Activated CD4-positive, alpha-beta memory T cell treated with anti-CD3 and anti-CD28 coated beads, Interleukin-2, amount 10 ng/mL, durations not matched to agents 7 days and 5 days (primary cell): ENCODE data around the gene CCDC137. TPM values are rescaled to one million over a fixed set of nuclear protein-coding genes. Genes with fewer than 3 reads are reported as not detected.
A peak's percentile ranks its signal among the peaks of the same experiment; 100 is the strongest.

Experiments
- CTCF ChIA-PET: fragments of 350-600 bp; sonication (Branson Sonifier 250); formaldehyde crosslinking; loops from one replicate; lab custom pipeline; 2021; ENCODE audit warnings: antibody characterized with exemption, inconsistent platforms; lab: Charles Lee
- POLR2A ChIA-PET: fragments of 350-600 bp; sonication (Branson Sonifier 250); formaldehyde crosslinking; loops from one replicate; lab custom pipeline; 2021; ENCODE audit warnings: antibody characterized with exemption; lab: Charles Lee
- DNase-seq: peaks from one replicate; pipeline ENCODE4 v3.0.0-alpha.2; 2020
- H3K27ac Mint-ChIP-seq: one replicate; pipeline ENCODE4 v1.8.0; 2021; ENCODE audit warnings: mild to moderate bottlenecking, mixed read lengths
- H3K27me3 Mint-ChIP-seq: one replicate; pipeline ENCODE4 v1.8.0; 2021; ENCODE audit warnings: mixed read lengths
- H3K36me3 Mint-ChIP-seq: one replicate; pipeline ENCODE4 v1.8.0; 2021; ENCODE audit warnings: low read depth, mixed read lengths
- H3K4me1 Mint-ChIP-seq: one replicate; pipeline ENCODE4 v1.8.0; 2021; ENCODE audit warnings: mixed read lengths
- H3K4me3 Mint-ChIP-seq: one replicate; pipeline ENCODE4 v1.8.0; 2021; ENCODE audit warnings: mild to moderate bottlenecking, mixed read lengths
- H3K9me3 Mint-ChIP-seq: one replicate; pipeline ENCODE4 v1.8.0; 2021; ENCODE audit warnings: mixed read lengths
- total RNA-seq, 2 experiments: library from RNA; stranded (reverse); gene quantifications; one replicate each; pipeline ENCODE4 v1.2.3, GENCODE V29; 2021

CCDC137 gene
- total RNA-seq, 2 experiments from 2014 or later, result 28.8 to 33.3 TPM

GRCh38 chr17:81686614-81687013, 20.1 kb downstream of the CCDC137 start:
- Mint-ChIP-seq H3K4me1 (peaks cover 42% of the 10 kb centered on the region), H3K27ac (no peak overlapping the region), H3K36me3 (peaks cover 53% of the 10 kb centered on the region), H3K9me3 (no peaks in the 10 kb centered on the region), H3K27me3 (no peaks in the 10 kb centered on the region), H3K4me3 (no peak overlapping the region)
- POLR2A ChIA-PET, result interaction anchor here (1.6 kb wide), 1 partner anchor 15 kb away, joined by 4 read pairs; no protein-coding TSS in a partner anchor
- CTCF ChIA-PET, result no interaction called here
- DNase-seq, result no peak

- Mint-ChIP-seq H3K27ac (no peak overlapping the region), H3K36me3 (peaks cover 59% of the 10 kb centered on the region), H3K4me3 (no peak overlapping the region), H3K27me3 (no peaks in the 10 kb centered on the region), H3K9me3 (no peaks in the 10 kb centered on the region), H3K4me1 (peaks cover 30% of the 10 kb centered on the region)
- ChIA-PET POLR2A (interaction anchor here (1.6 kb wide), 1 partner anchor 13 kb away, joined by 4 read pairs; no protein-coding TSS in a partner anchor), CTCF (no interaction called here)
- DNase-seq, result no peak
These were observed 21.4 kb downstream of the CCDC137 start for GRCh38 chr17:81687770-81688541.

GRCh38 chr17:81688616-81689015, 22.1 kb downstream of the CCDC137 start:
- H3K4me1 Mint-ChIP-seq, result peaks cover 28% of the 10 kb centered on the region
- H3K27ac Mint-ChIP-seq, result no peak overlapping the region
- POLR2A ChIA-PET, result no interaction called here
- H3K27me3 Mint-ChIP-seq, result no peaks in the 10 kb centered on the region
- no peak for DNase-seq
- no peak overlapping the region for H3K4me3 Mint-ChIP-seq
- H3K36me3 Mint-ChIP-seq, result peaks cover 59% of the 10 kb centered on the region
- CTCF ChIA-PET, result no interaction called here
- no peaks in the 10 kb centered on the region for H3K9me3 Mint-ChIP-seq

GRCh38 chr17:81690066-81690465, 23.5 kb downstream of the CCDC137 start:
- Mint-ChIP-seq H3K9me3 (no peaks in the 10 kb centered on the region), H3K27ac (peak overlapping the region; percentile 26), H3K27me3 (no peaks in the 10 kb centered on the region), H3K36me3 (peaks cover 56% of the 10 kb centered on the region), H3K4me1 (peaks cover 18% of the 10 kb centered on the region), H3K4me3 (no peak overlapping the region)
- CTCF ChIA-PET, result no interaction called here
- POLR2A ChIA-PET, result interaction anchor here (1.4 kb wide), 1 partner anchor 12 kb away, joined by 5 read pairs; no protein-coding TSS in a partner anchor
- no peak for DNase-seq

- ChIA-PET POLR2A (interaction anchor here (1.4 kb wide), 1 partner anchor 12 kb away, joined by 5 read pairs; no protein-coding TSS in a partner anchor), CTCF (no interaction called here)
- Mint-ChIP-seq H3K36me3 (peaks cover 51% of the 10 kb centered on the region), H3K9me3 (no peaks in the 10 kb centered on the region), H3K27me3 (no peaks in the 10 kb centered on the region), H3K27ac (no peak overlapping the region), H3K4me1 (peaks cover 14% of the 10 kb centered on the region), H3K4me3 (no peak overlapping the region)
- no peak for DNase-seq
These were observed 24.0 kb downstream of the CCDC137 start for GRCh38 chr17:81690549-81690948.

- CTCF ChIA-PET, result no interaction called here
- H3K4me1 Mint-ChIP-seq, result peaks cover 9% of the 10 kb centered on the region
- H3K27ac Mint-ChIP-seq, result no peak overlapping the region
- DNase-seq, result no peak
- POLR2A ChIA-PET, result interaction anchor here (1.4 kb wide), 1 partner anchor 11 kb away, joined by 5 read pairs; no protein-coding TSS in a partner anchor
- no peak overlapping the region for H3K4me3 Mint-ChIP-seq
- H3K36me3 Mint-ChIP-seq, result peaks cover 49% of the 10 kb centered on the region
- no peaks in the 10 kb centered on the region for H3K27me3 Mint-ChIP-seq
- no peaks in the 10 kb centered on the region for H3K9me3 Mint-ChIP-seq
These were observed 24.7 kb downstream of the CCDC137 start for GRCh38 chr17:81691196-81691595.

GRCh38 chr17:81691608-81692007, 25.1 kb downstream of the CCDC137 start:
- Mint-ChIP-seq H3K36me3 (peaks cover 48% of the 10 kb centered on the region), H3K4me3 (no peak overlapping the region), H3K27me3 (no peaks in the 10 kb centered on the region), H3K27ac (no peak overlapping the region), H3K4me1 (peaks cover 6% of the 10 kb centered on the region), H3K9me3 (no peaks in the 10 kb centered on the region)
- no peak for DNase-seq
- CTCF ChIA-PET, result no interaction called here
- POLR2A ChIA-PET, result interaction anchor here (1.4 to 1.5 kb wide), 2 partner anchors 11 to 13 kb away, joined by 3 to 5 read pairs; no protein-coding TSS in a partner anchor

GRCh38 chr17:81693509-81694210, 27.1 kb downstream of the CCDC137 start:
- H3K27me3 Mint-ChIP-seq, result no peaks in the 10 kb centered on the region
- CTCF ChIA-PET, result interaction anchor here (1.0 kb wide), 1 partner anchor 8 kb away, joined by 3 read pairs; no protein-coding TSS in a partner anchor
- no peak overlapping the region for H3K27ac Mint-ChIP-seq
- peaks cover 57% of the 10 kb centered on the region for H3K36me3 Mint-ChIP-seq
- DNase-seq, result no peak
- no peak overlapping the region for H3K4me3 Mint-ChIP-seq
- no peaks in the 10 kb centered on the region for H3K9me3 Mint-ChIP-seq
- POLR2A ChIA-PET, result interaction anchor here (1.0 to 1.9 kb wide), 3 partner anchors 9 to 11 kb away, joined by 4 to 9 read pairs (median 6); partner anchors contain the start of genes ARL16, HGS and MRPL12
- H3K4me1 Mint-ChIP-seq, result no peaks in the 10 kb centered on the region

- Mint-ChIP-seq H3K4me1 (no peaks in the 10 kb centered on the region), H3K27me3 (no peaks in the 10 kb centered on the region), H3K4me3 (no peak overlapping the region), H3K9me3 (no peaks in the 10 kb centered on the region), H3K36me3 (peaks cover 50% of the 10 kb centered on the region), H3K27ac (no peak overlapping the region)
- no peak for DNase-seq
- CTCF ChIA-PET, result no interaction called here
- POLR2A ChIA-PET, result interaction anchor here (1.2 to 2.5 kb wide), 2 partner anchors 11 to 12 kb away, joined by 3 to 13 read pairs; partner anchors contain the start of genes ARL16 and HGS
These were observed 28.3 kb downstream of the CCDC137 start for GRCh38 chr17:81694810-81695209.

- ChIA-PET POLR2A (interaction anchor here (1.2 to 2.5 kb wide), 2 partner anchors 11 to 12 kb away, joined by 3 to 13 read pairs; partner anchors contain the start of genes ARL16 and HGS), CTCF (no interaction called here)
- Mint-ChIP-seq H3K36me3 (peaks cover 46% of the 10 kb centered on the region), H3K4me3 (no peak overlapping the region), H3K9me3 (no peaks in the 10 kb centered on the region), H3K27me3 (no peaks in the 10 kb centered on the region), H3K27ac (no peak overlapping the region), H3K4me1 (no peaks in the 10 kb centered on the region)
- no peak for DNase-seq
These were observed 28.7 kb downstream of the CCDC137 start for GRCh38 chr17:81695211-81695610.

- Mint-ChIP-seq H3K9me3 (no peaks in the 10 kb centered on the region), H3K36me3 (peaks cover 48% of the 10 kb centered on the region), H3K4me3 (no peak overlapping the region), H3K27me3 (no peaks in the 10 kb centered on the region), H3K27ac (no peak overlapping the region), H3K4me1 (peaks cover 3% of the 10 kb centered on the region)
- ChIA-PET POLR2A (interaction anchor here (1.2 to 2.5 kb wide), 2 partner anchors 11 to 12 kb away, joined by 3 to 13 read pairs; partner anchors contain the start of genes ARL16 and HGS), CTCF (no interaction called here)
- no peak for DNase-seq
These were observed 29.3 kb downstream of the CCDC137 start for GRCh38 chr17:81695801-81696200.

- no peaks in the 10 kb centered on the region for H3K9me3 Mint-ChIP-seq
- H3K27ac Mint-ChIP-seq, result no peak overlapping the region
- peaks cover 9% of the 10 kb centered on the region for H3K4me1 Mint-ChIP-seq
- H3K36me3 Mint-ChIP-seq, result peaks cover 47% of the 10 kb centered on the region
- DNase-seq, result no peak
- ChIA-PET POLR2A (interaction anchor here (2.5 kb wide), 1 partner anchor 12 kb away, joined by 13 read pairs; the partner anchor contains the start of genes ARL16 and HGS), CTCF (no interaction called here)
- H3K4me3 Mint-ChIP-seq, result no peak overlapping the region
- no peaks in the 10 kb centered on the region for H3K27me3 Mint-ChIP-seq
These were observed 29.8 kb downstream of the CCDC137 start for GRCh38 chr17:81696218-81696941.
